A673 (cell line): ENCODE data around the gene COL5A2. TPM values are rescaled to one million over a fixed set of nuclear protein-coding genes. Genes with fewer than 3 reads are reported as not detected.

Experiments
- BruUV-seq: library from RNA; stranded (reverse); fragments of 400-500 nt; replicated peaks from 2 replicates; lab custom pipeline; 2021; lab: Mats Ljungman, UMichigan
- CTCF ChIA-PET: fragments of 300-600 bp; sonication (Branson Sonifier 250); formaldehyde crosslinking; loops from one replicate; lab custom pipeline; 2022; ENCODE audit warnings: antibody characterized with exemption; lab: Charles Lee
- POLR2A ChIA-PET: fragments of 300-600 bp; sonication (Branson Sonifier 250); formaldehyde crosslinking; loops from one replicate; lab custom pipeline; 2022; ENCODE audit warnings: antibody characterized with exemption; ENCODE audit not compliant: low non-redundant PET; lab: Charles Lee
- DNase-seq: peaks from one replicate; pipeline ENCODE4 v3.0.0-alpha.2; 2015; ENCODE audit warnings: low spot score
- H3K27ac ChIP-seq: fragments of 200-600 bp; sonication (generic); 2 replicates; pipeline ENCODE4 v1.5.1; 2016; ENCODE audit warnings: mixed run types, low read depth, mild to moderate bottlenecking, mixed read lengths, antibody characterized with exemption, low read length; ENCODE audit not compliant: poor library complexity, severe bottlenecking
- H3K27me3 ChIP-seq: fragments of 200-600 bp; sonication (generic); replicated peaks from 2 replicates; pipeline ENCODE4 v1.6.1; 2017; ENCODE audit warnings: mixed run types, low read depth, mild to moderate bottlenecking, mixed read lengths, antibody characterized with exemption, low read length; ENCODE audit not compliant: insufficient read depth, poor library complexity
- H3K36me3 ChIP-seq: fragments of 200-600 bp; sonication (generic); 2 replicates; pipeline ENCODE4 v1.6.1; 2016; ENCODE audit warnings: mixed run types, mild to moderate bottlenecking, mixed read lengths, antibody characterized with exemption, low read length; ENCODE audit not compliant: insufficient read depth, poor library complexity, severe bottlenecking
- H3K4me1 ChIP-seq: fragments of 200-600 bp; sonication (generic); 2 replicates; pipeline ENCODE4 v1.6.1; 2017; ENCODE audit warnings: mixed run types, mild to moderate bottlenecking, mixed read lengths, antibody characterized with exemption, low read length; ENCODE audit not compliant: insufficient read depth, poor library complexity, severe bottlenecking
- H3K4me3 ChIP-seq: fragments of 200-600 bp; sonication (generic); 2 replicates; pipeline ENCODE4 v1.5.1; 2016; ENCODE audit warnings: low read depth, mixed run types, mild to moderate bottlenecking, mixed read lengths, low read length; ENCODE audit not compliant: poor library complexity, severe bottlenecking
- H3K9me3 ChIP-seq: fragments of 200-600 bp; sonication (generic); 2 replicates; pipeline ENCODE4 v1.6.1; 2016; ENCODE audit warnings: mixed run types, low read depth, mild to moderate bottlenecking, mixed read lengths, antibody characterized with exemption, low read length; ENCODE audit not compliant: poor library complexity, severe bottlenecking
- CTCF ChIP-seq: fragments of 300-800, 200-600 bp; sonication (generic); conservative IDR thresholded peaks from 2 replicates; pipeline ENCODE4 v1.5.1; 2017; ENCODE audit warnings: low read depth, mild to moderate bottlenecking, antibody characterized with exemption, low read length, moderate library complexity, mixed read lengths
- EZH2 ChIP-seq: fragments of 200-600 bp; sonication (generic); IDR thresholded peaks from 2 replicates; pipeline ENCODE4 v1.6.1; 2017; ENCODE audit warnings: borderline replicate concordance, low read depth, mild to moderate bottlenecking, mixed read lengths, antibody characterized with exemption, low read length; ENCODE audit not compliant: poor library complexity, severe bottlenecking
- intact Hi-C: fragments of 100-400 bp; cut with micrococcal nuclease; formaldehyde crosslinking; loops from one replicate; pipeline ENCODE4 v1.10.0; 2022; ENCODE audit not compliant: unreplicated experiment
- total RNA-seq: library from RNA; stranded (reverse); gene quantifications from 2 replicates; pipeline ENCODE4 v1.2.3, GENCODE V29; 2021

The COL5A2 gene
- total RNA-seq, 1 experiment from 2014 or later: 92.2 TPM

GRCh38 chr2:189020179-189020578 is 159.4 kb downstream of the COL5A2 start:
- H3K4me3 ChIP-seq: no peak overlapping the region
- peaks cover 25% of the 10 kb centered on the region for H3K4me1 ChIP-seq
- ChIA-PET CTCF (no interaction called here), POLR2A (no interaction called here)
- TF ChIP-seq CTCF (no peak), EZH2 (no peak)
- intact Hi-C loops: no loop called here
- no TSS peak for BruUV-seq
- no peak for DNase-seq
- H3K27me3 ChIP-seq: no peaks in the 10 kb centered on the region
- no peak overlapping the region for H3K27ac ChIP-seq
- no peaks in the 10 kb centered on the region for H3K36me3 ChIP-seq
- no peaks in the 10 kb centered on the region for H3K9me3 ChIP-seq

GRCh38 chr2:189018631-189019030 is 160.9 kb downstream of the COL5A2 start:
- no peaks in the 10 kb centered on the region for H3K27me3 ChIP-seq
- POLR2A ChIA-PET: no interaction called here
- no peak overlapping the region for H3K4me3 ChIP-seq
- DNase-seq: no peak
- BruUV-seq: no TSS peak
- H3K9me3 ChIP-seq: no peaks in the 10 kb centered on the region
- TF ChIP-seq EZH2 (no peak), CTCF (no peak)
- no peak overlapping the region for H3K27ac ChIP-seq
- CTCF ChIA-PET: no interaction called here
- intact Hi-C loops: no loop called here
- H3K4me1 ChIP-seq: peaks cover 33% of the 10 kb centered on the region
- H3K36me3 ChIP-seq: no peaks in the 10 kb centered on the region

- Histone ChIP-seq H3K9me3 (no peaks in the 10 kb centered on the region), H3K27ac (no peak overlapping the region), H3K27me3 (no peaks in the 10 kb centered on the region), H3K4me3 (no peak overlapping the region), H3K36me3 (no peaks in the 10 kb centered on the region), H3K4me1 (peaks cover 17% of the 10 kb centered on the region)
- POLR2A ChIA-PET: no interaction called here
- CTCF ChIA-PET: no interaction called here
- intact Hi-C loops: no loop called here
- TF ChIP-seq EZH2 (no peak), CTCF (no peak)
- no TSS peak for BruUV-seq
- no peak for DNase-seq
These were observed 163.2 kb downstream of the COL5A2 start for GRCh38 chr2:189016311-189016861.
